Measurements from ENCODE around the gene LYL1. TPM values are rescaled to one million over a fixed set of nuclear protein-coding genes. Genes with fewer than 3 reads are reported as not detected.
A peak's percentile ranks its signal among the peaks of the same experiment; 100 is the strongest.

LYL1 gene
- total RNA-seq, 1 donor from 2014 or later, result 6.3 TPM

GRCh38 chr19:13116282-13117175, 13.9 kb upstream of the LYL1 start, which contains the start of gene TRMT1:
TRMT1 (minus strand) TSS chr19:13116740; CDS start chr19:13116399, 341 bp downstream.
- Histone ChIP-seq H3K36me3 (peaks cover 25% of the 10 kb centered on the region), H3K4me1 (peaks cover 58% of the 10 kb centered on the region), H3K27me3 (ENCODE audit: low read depth) (no peaks in the 10 kb centered on the region), H3K4me3 (peak within 1 kb of the TSS; percentile 87), H3K9me3 (replicated peaks) (no peaks in the 10 kb centered on the region), H3K27ac (replicated peaks) (peak within 1 kb of the TSS; percentile 81)
- intact Hi-C loops (cut with micrococcal nuclease), result no loop called here
- no peak for TF ChIP-seq CTCF (IDR thresholded peaks at IDR 0.05; ENCODE audit: borderline replicate concordance)
- peak; percentile 95 for DNase-seq

GRCh38 chr19:13115936-13116281, 13.3 kb upstream of the LYL1 start:
- H3K36me3 ChIP-seq, result peaks cover 25% of the 10 kb centered on the region
- peak overlapping the region; percentile 87 for H3K4me3 ChIP-seq
- H3K27ac ChIP-seq (replicated peaks), result peak overlapping the region; percentile 81
- TF ChIP-seq CTCF (IDR thresholded peaks at IDR 0.05; ENCODE audit: borderline replicate concordance), result no peak
- H3K27me3 ChIP-seq (ENCODE audit: low read depth), result no peaks in the 10 kb centered on the region
- DNase-seq, result no peak
- intact Hi-C loops (cut with micrococcal nuclease), result no loop called here
- no peaks in the 10 kb centered on the region for H3K9me3 ChIP-seq (replicated peaks)
- H3K4me1 ChIP-seq, result peaks cover 54% of the 10 kb centered on the region

- Histone ChIP-seq H3K9me3 (replicated peaks) (no peaks in the 10 kb centered on the region), H3K27ac (replicated peaks) (no peak overlapping the region), H3K27me3 (ENCODE audit: low read depth) (no peaks in the 10 kb centered on the region), H3K4me1 (peaks cover 25% of the 10 kb centered on the region), H3K4me3 (no peak overlapping the region), H3K36me3 (peaks cover 41% of the 10 kb centered on the region)
- no peak for TF ChIP-seq CTCF (IDR thresholded peaks at IDR 0.05; ENCODE audit: borderline replicate concordance)
- intact Hi-C loops (cut with micrococcal nuclease), result no loop called here
- no peak for DNase-seq
These were observed 9.9 kb upstream of the LYL1 start for GRCh38 chr19:13112555-13112954.

- peaks cover 5% of the 10 kb centered on the region for H3K4me1 ChIP-seq
- no peak overlapping the region for H3K4me3 ChIP-seq
- DNase-seq, result no peak
- no peaks in the 10 kb centered on the region for H3K9me3 ChIP-seq (replicated peaks)
- TF ChIP-seq CTCF (IDR thresholded peaks at IDR 0.05; ENCODE audit: borderline replicate concordance), result no peak
- H3K36me3 ChIP-seq, result peaks cover 47% of the 10 kb centered on the region
- intact Hi-C loops (cut with micrococcal nuclease), result no loop called here
- no peaks in the 10 kb centered on the region for H3K27me3 ChIP-seq (ENCODE audit: low read depth)
- H3K27ac ChIP-seq (replicated peaks), result no peak overlapping the region
These were observed 7.5 kb upstream of the LYL1 start for GRCh38 chr19:13110099-13110610.

- Histone ChIP-seq H3K4me3 (no peak overlapping the region), H3K27ac (replicated peaks) (no peak overlapping the region), H3K4me1 (peaks cover 8% of the 10 kb centered on the region), H3K27me3 (ENCODE audit: low read depth) (no peaks in the 10 kb centered on the region), H3K9me3 (replicated peaks) (no peaks in the 10 kb centered on the region), H3K36me3 (peaks cover 47% of the 10 kb centered on the region)
- intact Hi-C loops (cut with micrococcal nuclease), result no loop called here
- no peak for DNase-seq
- no peak for TF ChIP-seq CTCF (IDR thresholded peaks at IDR 0.05; ENCODE audit: borderline replicate concordance)
These were observed 6.9 kb upstream of the LYL1 start for GRCh38 chr19:13109361-13110098.
